A172 (cell line): Measurements from ENCODE around the gene DNAJB4. TPM values are rescaled to one million over a fixed set of nuclear protein-coding genes. Genes with fewer than 3 reads are reported as not detected.
"Not testable (repeated sequence)": the region's sequence is repeated elsewhere in the genome, so short reads cannot be mapped to it uniquely, and the experiment has no call there.

Source experiments
- DNase-seq: peaks from one replicate; pipeline ENCODE4 v3.0.0-alpha.2; 2015; ENCODE audit warnings: low spot score
- total RNA-seq: library from RNA; depleted of rRNA; stranded (reverse); fragments of >200 nt; shearing (Covaris generic); gene quantifications from 2 replicates; pipeline ENCODE4 v1.2.3, GENCODE V29; 2014; rRNA removed

Gene DNAJB4
- 39.7 and 44.5 TPM in 2 replicates for total RNA-seq

- peak; percentile 94 for DNase-seq
These were observed at the start of gene DNAJB4 for GRCh38 chr1:78004719-78005447. DNAJB4 (plus strand) TSS chr1:78004939; CDS start chr1:78005111, 172 bp downstream.

GRCh38 chr1:77955709-77956108, 49.0 kb upstream of the DNAJB4 start:
- no peak for DNase-seq

GRCh38 chr1:77956464-77956863, 48.3 kb upstream of the DNAJB4 start:
- DNase-seq = no peak

- DNase-seq = no peak
These were observed 46.3 kb upstream of the DNAJB4 start for GRCh38 chr1:77958391-77958790.

- no peak for DNase-seq
These were observed 45.9 kb upstream of the DNAJB4 start for GRCh38 chr1:77958850-77959249.

- DNase-seq = no peak
These were observed 43.3 kb upstream of the DNAJB4 start for GRCh38 chr1:77961392-77961791.

- DNase-seq = no peak
These were observed 38.4 kb upstream of the DNAJB4 start for GRCh38 chr1:77966291-77966690.

- DNase-seq = no peak
These were observed 34.5 kb upstream of the DNAJB4 start for GRCh38 chr1:77970192-77970591.

GRCh38 chr1:77972080-77972479, 32.7 kb upstream of the DNAJB4 start:
- no peak for DNase-seq

- DNase-seq = no peak
These were observed 29.4 kb upstream of the DNAJB4 start for GRCh38 chr1:77975386-77975785.

- DNase-seq = no peak
These were observed 28.8 kb upstream of the DNAJB4 start for GRCh38 chr1:77975907-77976306.

GRCh38 chr1:77976433-77977076, 28.2 kb upstream of the DNAJB4 start:
- no peak for DNase-seq

- no peak for DNase-seq
These were observed 26.8 kb upstream of the DNAJB4 start for GRCh38 chr1:77977989-77978292.

- peak; percentile 81 for DNase-seq
These were observed 26.3 kb upstream of the DNAJB4 start for GRCh38 chr1:77978293-77978968.

- peak; percentile 94 for DNase-seq
These were observed 25.5 kb upstream of the DNAJB4 start, which contains the start of gene FUBP1 for GRCh38 chr1:77978969-77979876. FUBP1 (minus strand) TSS chr1:77979072; CDS start chr1:77979004, 68 bp downstream.

GRCh38 chr1:77983352-77983996, 21.3 kb upstream of the DNAJB4 start:
- not testable (repeated sequence) for DNase-seq

GRCh38 chr1:77983997-77984355, 20.8 kb upstream of the DNAJB4 start:
- no peak for DNase-seq

GRCh38 chr1:77984629-77985028, 20.1 kb upstream of the DNAJB4 start:
- no peak for DNase-seq

- DNase-seq = no peak
These were observed 17.9 kb upstream of the DNAJB4 start for GRCh38 chr1:77986810-77987209.

GRCh38 chr1:77987919-77988318, 16.8 kb upstream of the DNAJB4 start:
- no peak for DNase-seq

GRCh38 chr1:77989744-77990143, 15.0 kb upstream of the DNAJB4 start:
- DNase-seq = no peak
